Dedifferentiated amniotic fluid mesenchymal stem cell (primary cell): ENCODE results near the gene OPCML.

Experiments used
- DNase-seq: peaks from one replicate; pipeline ENCODE4 v3.0.0-alpha.2; 2016; ENCODE audit errors: extremely low spot score

Gene OPCML

GRCh38 chr11:133133606-133134005 is 398.7 kb downstream of the OPCML start:
- DNase-seq, result no peak

DNA sequence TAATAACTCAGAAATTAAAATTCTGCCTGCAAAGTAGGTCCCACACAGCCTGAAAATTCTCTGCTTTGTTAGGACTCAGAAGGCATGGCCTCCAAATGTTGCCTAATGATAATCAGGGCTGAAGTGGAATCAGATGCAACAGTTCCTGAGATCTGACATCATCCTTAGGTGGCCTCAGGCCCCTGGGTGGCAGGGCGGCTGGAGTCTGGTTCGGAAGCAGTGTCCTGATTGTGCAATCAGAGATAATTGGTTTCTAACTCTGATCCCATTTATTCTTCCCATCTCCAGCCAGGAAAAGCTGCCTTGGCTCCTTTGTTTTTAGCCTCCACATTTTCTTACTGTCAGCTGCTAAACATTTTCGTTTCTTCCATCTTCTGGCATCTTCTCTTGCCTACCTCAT is 399.3 kb downstream of the OPCML start:
- no peak for DNase-seq

DNA sequence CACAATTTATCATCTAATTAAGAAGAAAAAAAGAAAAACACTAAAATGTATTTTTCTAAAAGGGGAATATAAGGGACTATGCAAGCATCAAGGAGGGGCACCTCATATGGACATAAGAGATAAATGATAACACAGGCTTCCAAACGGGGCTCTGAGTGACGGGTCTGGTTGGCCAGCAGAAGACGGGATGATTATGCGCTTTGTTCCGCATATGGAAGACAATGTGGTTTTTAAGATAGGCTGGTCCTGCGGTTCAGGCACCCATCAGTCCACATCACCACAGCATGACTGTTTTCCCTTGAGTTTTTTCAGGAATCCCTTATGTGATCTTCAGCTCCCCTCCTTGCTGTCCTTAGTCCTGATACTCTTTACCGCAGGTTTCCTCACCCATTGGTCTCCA is 404.6 kb downstream of the OPCML start:
- no peak for DNase-seq

GRCh38 chr11:133123796-133124195 is 408.5 kb downstream of the OPCML start:
- no peak for DNase-seq

DNA sequence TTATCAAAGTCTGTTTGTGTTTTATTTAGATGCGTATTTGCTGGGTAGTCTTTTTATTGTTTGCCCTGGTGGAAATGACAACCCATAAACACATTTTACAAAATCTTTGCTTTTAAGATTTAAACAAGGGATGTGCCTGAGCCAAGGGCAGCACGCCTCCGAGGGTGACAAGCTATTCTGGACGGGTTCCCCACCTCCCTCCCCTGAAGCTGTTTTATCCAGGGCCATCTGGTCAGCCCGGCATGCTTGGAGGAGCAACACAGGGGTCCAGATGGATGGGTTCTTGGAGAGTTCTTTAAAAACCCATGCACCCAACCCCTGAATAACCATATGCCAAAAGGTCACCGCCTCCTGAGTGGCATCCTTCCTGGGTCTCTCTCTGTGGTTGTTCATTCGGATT is 408.9 kb downstream of the OPCML start:
- no peak for DNase-seq

DNA sequence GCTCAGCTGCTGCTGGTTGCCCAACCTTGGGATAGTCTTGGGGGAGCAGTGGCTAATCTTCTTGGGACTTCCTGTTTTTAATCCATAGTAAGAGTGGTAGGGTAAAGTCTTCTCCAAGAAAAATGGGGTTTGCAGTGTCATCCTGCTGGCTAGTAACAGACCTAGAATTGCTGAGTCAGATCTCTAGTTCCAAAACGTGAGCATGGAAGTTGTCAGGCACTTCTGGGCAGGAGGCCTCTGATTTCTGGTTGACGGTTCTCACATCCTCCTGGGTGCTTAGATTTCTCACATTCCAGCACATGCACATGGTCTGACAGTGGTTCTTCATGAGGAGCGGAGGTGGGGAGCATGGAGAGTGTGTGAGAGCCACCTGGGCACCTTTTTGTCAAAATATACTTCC is 410.0 kb downstream of the OPCML start:
- no peak for DNase-seq

- no peak for DNase-seq
Observed at GRCh38 chr11:133118563-133119268, 413.6 kb downstream of the OPCML start.

DNA sequence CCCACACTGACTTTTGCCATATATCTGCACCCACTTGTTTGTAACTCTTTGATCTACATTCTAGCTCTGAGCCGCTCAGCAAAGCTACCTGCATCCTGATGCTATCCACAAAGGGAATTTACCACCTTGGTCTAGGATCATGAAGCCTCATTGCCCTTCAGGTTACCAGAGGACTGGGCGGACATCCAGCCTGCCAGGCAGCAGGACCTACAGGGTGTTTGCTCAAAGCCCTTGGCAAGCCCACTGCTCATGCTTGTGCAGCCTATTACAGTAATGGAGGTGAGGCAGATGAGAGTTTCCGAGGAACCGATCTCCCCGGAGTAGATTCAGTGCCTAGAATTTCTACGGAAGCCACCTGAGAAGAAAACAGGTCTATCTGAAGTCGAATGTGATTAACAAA is 417.2 kb downstream of the OPCML start:
- no peak for DNase-seq

- no peak for DNase-seq
Observed at GRCh38 chr11:133107763-133108162, 424.5 kb downstream of the OPCML start.

GRCh38 chr11:133107136-133107535 is 425.2 kb downstream of the OPCML start:
- no peak for DNase-seq

DNA sequence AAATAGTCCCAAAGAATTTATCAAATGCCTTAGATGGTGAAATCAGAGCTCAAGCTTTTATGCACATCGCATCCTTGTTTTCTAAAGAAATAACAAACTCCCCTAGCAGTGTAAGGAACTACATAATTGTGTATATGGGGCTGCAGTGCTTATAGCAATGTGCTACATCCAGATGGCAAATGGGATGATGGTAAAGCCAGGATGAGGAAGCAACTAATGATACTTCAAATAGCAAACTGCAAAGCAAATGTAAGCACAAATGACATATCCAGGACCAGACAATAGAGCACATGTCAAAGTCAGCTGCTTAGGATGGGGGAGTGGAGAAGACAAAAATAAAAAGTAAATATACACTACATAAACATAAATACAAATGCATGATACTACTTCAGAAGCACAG is 425.9 kb downstream of the OPCML start:
- DNase-seq, result no peak

GRCh38 chr11:133104009-133104744 is 428.1 kb downstream of the OPCML start:
- DNase-seq, result no peak

DNA sequence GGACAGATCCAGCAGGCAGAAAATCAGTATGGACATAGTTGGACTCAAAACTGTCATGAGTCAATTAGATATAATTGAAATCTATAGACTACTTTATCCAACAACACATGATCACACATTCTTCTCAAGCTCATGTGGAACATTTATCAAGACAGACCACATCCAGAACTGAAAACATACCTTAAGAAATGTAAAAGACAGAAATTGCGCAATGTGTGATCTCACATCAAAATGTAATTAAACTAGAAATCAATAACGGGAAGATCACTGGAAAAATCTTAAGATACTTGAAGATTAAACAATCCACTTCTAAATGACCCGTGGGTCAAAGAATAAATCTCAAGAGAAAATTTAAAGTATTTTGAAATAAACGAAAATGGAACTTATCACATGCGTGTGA is 435.3 kb downstream of the OPCML start:
- no peak for DNase-seq

- no peak for DNase-seq
Observed at GRCh38 chr11:133086518-133086917, 445.8 kb downstream of the OPCML start.

- peak; percentile 23 for DNase-seq
Observed at GRCh38 chr11:133082841-133083488, 449.3 kb downstream of the OPCML start.

GRCh38 chr11:133082453-133082781 is 449.9 kb downstream of the OPCML start:
- DNase-seq, result no peak

GRCh38 chr11:133081730-133082452 is 450.4 kb downstream of the OPCML start:
- no peak for DNase-seq

- no peak for DNase-seq
Observed at GRCh38 chr11:133081020-133081419, 451.3 kb downstream of the OPCML start.

GRCh38 chr11:133078591-133079404 is 453.5 kb downstream of the OPCML start:
- DNase-seq, result peak; percentile 19

DNA sequence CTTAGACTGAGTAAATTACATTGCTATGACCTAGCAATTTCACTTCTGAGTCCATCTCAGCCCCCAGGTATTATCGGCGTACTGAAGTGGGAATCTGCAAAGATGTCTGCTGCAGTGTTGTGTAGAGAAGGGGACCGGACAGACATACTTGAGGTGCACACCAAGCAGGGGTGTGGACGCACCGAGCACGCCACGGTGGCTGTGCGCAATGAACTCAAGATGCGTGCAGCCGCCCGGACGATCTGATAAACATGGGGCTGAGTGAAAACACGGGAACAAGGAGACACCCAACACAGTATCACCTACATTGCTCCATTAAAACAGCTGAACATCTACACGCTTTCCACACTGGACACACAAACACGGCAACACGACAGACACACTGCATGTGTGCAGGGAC is 454.3 kb downstream of the OPCML start:
- no peak for DNase-seq

DNA sequence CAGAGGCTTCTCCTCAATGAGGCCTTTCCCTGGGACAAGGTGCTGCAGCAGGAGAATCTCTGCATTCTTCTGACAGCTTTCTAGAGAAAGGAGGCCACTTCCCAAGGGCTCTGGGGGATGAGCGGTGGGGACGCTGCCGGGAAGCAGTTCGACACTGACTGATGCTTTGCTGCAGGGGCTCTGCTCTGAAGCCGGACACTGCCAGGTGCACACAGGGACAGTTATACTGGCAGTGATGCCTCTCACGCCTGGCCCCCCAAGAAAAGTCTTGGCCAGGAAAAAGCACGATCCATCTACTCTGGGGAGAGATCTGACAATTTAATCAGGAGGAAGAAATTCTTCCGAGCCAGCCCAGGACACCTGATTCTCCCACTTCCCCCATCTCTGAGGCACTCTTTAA is 456.9 kb downstream of the OPCML start:
- DNase-seq, result no peak
